ENCODE measurements around the gene OR5T2. TPM values are rescaled to one million over a fixed set of nuclear protein-coding genes. Genes with fewer than 3 reads are reported as not detected.

The OR5T2 gene
- total and polyA plus RNA-seq, 2 of the 4 experiments (the other 2 are of a cell fraction), result not detected

- Histone ChIP-seq H3K4me3 (ENCODE audit: insufficient read depth, low read depth, low read length) (no peak overlapping the region), H3K4me2 (ENCODE audit: low read depth, low read length) (no peak overlapping the region), H3K14ac (replicated peaks; ENCODE audit: low read depth, low read length) (no peak overlapping the region), H2AK5ac (ENCODE audit: low read depth, low read length) (no peak overlapping the region), H4K91ac (ENCODE audit: insufficient read depth, low read depth, low read length) (no peak overlapping the region), H3K9me3 (ENCODE audit: control insufficient read depth, insufficient read depth, low read length) (peaks cover 2% of the 10 kb centered on the region; the same call in 1 of the 2 replicates), H3K79me1 (ENCODE audit: low read depth in 1 of 2, low read length in 2 of 2) (no peaks in the 10 kb centered on the region), H2BK20ac (ENCODE audit: low read depth, low read length) (no peak overlapping the region), H3K56ac (ENCODE audit: extremely low read depth, insufficient read depth, low read length) (no peak overlapping the region), H3K23ac (ENCODE audit: low read depth, low read length) (no peak overlapping the region), H3K4ac (ENCODE audit: low read depth, low read length) (no peak overlapping the region), H3K27ac (ENCODE audit: insufficient read depth, low read length) (no peak overlapping the region), H2BK15ac (ENCODE audit: low read depth, low read length) (no peak overlapping the region), H2AK9ac (replicated peaks; ENCODE audit: low read depth, low read length, poor library complexity) (no peak overlapping the region), H4K20me1 (ENCODE audit: insufficient read depth, low read length) (no peaks in the 10 kb centered on the region), H2BK5ac (ENCODE audit: low read depth, low read length, poor library complexity, severe bottlenecking) (no peak overlapping the region), H3K36me3 (ENCODE audit: control insufficient read depth, insufficient read depth, low read length) (no peaks in the 10 kb centered on the region), H4K8ac (ENCODE audit: low read depth in 2 of 2, low read length in 2 of 2) (no peak overlapping the region), H2AFZ (replicated peaks; ENCODE audit: low read length, poor library complexity) (no peak overlapping the region), H2BK120ac (ENCODE audit: low read depth, low read length) (no peak overlapping the region), H3K27me3 (ENCODE audit: control insufficient read depth, insufficient read depth, low read length) (no peaks in the 10 kb centered on the region), H3K9ac (ENCODE audit: low read depth, low read length) (no peak overlapping the region), H3K18ac (ENCODE audit: low read depth, low read length) (no peak overlapping the region), H3K4me1 (ENCODE audit: control insufficient read depth, insufficient read depth, low read length) (no peaks in the 10 kb centered on the region), H4K5ac (ENCODE audit: low read depth, low read length) (no peak overlapping the region), H3K9me1 (ENCODE audit: insufficient read depth, low read length) (no peaks in the 10 kb centered on the region)
- BruUV-seq (replicated peaks), result no TSS peak
- WGBS, 2 experiments (ENCODE audit: extremely low coverage in 2 of 2, insufficient read length in 1 of 2), result no CpG with 5 or more reads among the region's 3 CpGs
- dilution Hi-C loops (cut with HindIII; ENCODE audit: low sequenced_read_pairs, unreplicated experiment) (no loop called here), in situ Hi-C loops (cut with MboI; ENCODE audit: low sequenced_read_pairs) (no loop called here), intact Hi-C loops (cut with micrococcal nuclease) (no loop called here)
- no peak for ATAC-seq (ENCODE audit: low read depth)
- TF ChIP-seq BHLHE40 (IDR thresholded peaks at IDR 0.05; ENCODE audit: low read depth, low read length) (no peak), CHD1 (IDR thresholded peaks at IDR 0.05; ENCODE audit: low read depth, low read length) (no peak), FOS (IDR thresholded peaks at IDR 0.05; ENCODE audit: low read depth, low read length) (no peak), MAFK (IDR thresholded peaks at IDR 0.05; ENCODE audit: low read depth, low read length) (no peak)
- CTCF ChIA-PET, result interaction anchor here (0.6 kb wide), 1 partner anchor 521 kb away, joined by 3 read pairs; no protein-coding TSS in a partner anchor
- POLR2A ChIA-PET (ENCODE audit: unreplicated experiment), result no interaction called here
- no peak for DNase-seq
Observed at GRCh38 chr11:56271092-56271491, 37.0 kb upstream of the OR5T2 start.

Data from IMR-90 (cell line).